Measurements from ENCODE around the gene MMP24. TPM values are rescaled to one million over a fixed set of nuclear protein-coding genes. Genes with fewer than 3 reads are reported as not detected.

MMP24 gene
- total and polyA plus RNA-seq, 4 donors, result 0.09 to 0.75 (median 0.42) TPM

GRCh38 chr20:35326021-35326739 is 99.7 kb downstream of the MMP24 start:
- Histone ChIP-seq H3K27me3 (ENCODE audit: control insufficient read depth in 4 of 4, insufficient read depth in 4 of 4, low read length in 3 of 4) (no peaks in the 10 kb centered on the region), H3K27ac (ENCODE audit: low read depth in 1 of 2, low read length in 2 of 2) (no peak overlapping the region), H3K4me1 (ENCODE audit: control insufficient read depth in 4 of 4, insufficient read depth in 4 of 4, low read length in 3 of 4) (peaks cover 6 to 34% (median 26%) of the 10 kb centered on the region in 4 donors), H3K9ac (ENCODE audit: low read depth in 1 of 2, low read length in 2 of 2) (no peak overlapping the region), H3K4me3 (ENCODE audit: low read depth in 1 of 3, low read length in 3 of 3) (no peak overlapping the region), H3K9me3 (ENCODE audit: control insufficient read depth in 4 of 4, low read length in 3 of 4) (no peaks in the 10 kb centered on the region), H3K36me3 (ENCODE audit: control insufficient read depth in 4 of 4, insufficient read depth in 3 of 4, low read depth in 1 of 4, low read length in 3 of 4) (no peaks in the 10 kb centered on the region)
- WGBS, result 90% methylated on average over 11 of the region's 11 CpGs
- no peak for TF ChIP-seq HNF4A (conservative IDR thresholded peaks at IDR 0.05)
- TF ChIP-seq YY1 (IDR thresholded peaks at IDR 0.05), result no peak
- TF ChIP-seq JUND (IDR thresholded peaks at IDR 0.05), result no peak
- TF ChIP-seq GABPA (IDR thresholded peaks at IDR 0.05 in 1 of 2, conservative IDR thresholded peaks at IDR 0.05 in 1 of 2), result no peak
- no peak for TF ChIP-seq MAX (IDR thresholded peaks at IDR 0.05)
- no peak for TF ChIP-seq FOXA1 (IDR thresholded peaks at IDR 0.05)
- TF ChIP-seq ATF3 (IDR thresholded peaks at IDR 0.05), result no peak
- TF ChIP-seq RXRA (IDR thresholded peaks at IDR 0.05), result no peak
- no peak for TF ChIP-seq NR2F2 (IDR thresholded peaks at IDR 0.05)
- TF ChIP-seq REST (IDR thresholded peaks at IDR 0.05), result no peak
- no peak for TF ChIP-seq RAD21 (IDR thresholded peaks at IDR 0.05)
- TF ChIP-seq CTCF (IDR thresholded peaks at IDR 0.05; ENCODE audit: low read depth, low read length, missing input control), result no peak
- no peak for TF ChIP-seq EGR1 (IDR thresholded peaks at IDR 0.05; ENCODE audit: low read depth in 2 of 2)
- TF ChIP-seq TAF1 (conservative IDR thresholded peaks at IDR 0.05), result no peak
- TF ChIP-seq SP1 (IDR thresholded peaks at IDR 0.05), result no peak
- no peak for TF ChIP-seq ZBTB33 (IDR thresholded peaks at IDR 0.05)
- no peak for TF ChIP-seq HNF4G (IDR thresholded peaks at IDR 0.05)
- no peak for DNase-seq (ENCODE audit: low spot score)

Small RNA genes within 50 kb of the gene (small RNA-seq; reads per million reads assigned to genes)
- gene MT1P3, result not detected
- gene RNA5SP483, result not detected

Other genes with a start within 250 kb of the MMP24 start
- gene TRPC4AP, start 133.9 kb upstream of the MMP24 start, total RNA-seq, result 10 to 100 TPM; 34.8 to 57.2 TPM
- gene TRPC4AP, start 133.9 kb upstream of the MMP24 start, polyA plus RNA-seq, result 10 to 100 TPM; 26.3 to 32.8 TPM
- 10 to 100 TPM; 15.5 to 32.5 TPM for gene EDEM2, start 79.4 kb upstream of the MMP24 start, total RNA-seq
- gene EDEM2, start 79.4 kb upstream of the MMP24 start, polyA plus RNA-seq, result 10 to 100 TPM; 22.2 to 22.3 TPM
- gene PROCR, start 54.6 kb upstream of the MMP24 start, total RNA-seq, result 1 to 10 TPM; 3.7 to 6.7 TPM
- gene PROCR, start 54.6 kb upstream of the MMP24 start, polyA plus RNA-seq, result 1 to 10 TPM; 5.3 to 7.6 TPM
- gene MMP24OS, start 51.4 kb downstream of the MMP24 start, total RNA-seq, result 1 to 10 TPM; 5.2 to 5.4 TPM
- 10 to 100 TPM; 15.2 to 16.0 TPM for gene MMP24OS, start 51.4 kb downstream of the MMP24 start, polyA plus RNA-seq
- 10 to 100 TPM; 60.8 to 71.3 TPM for gene EIF6, start 58.1 kb downstream of the MMP24 start, total RNA-seq
- gene EIF6, start 58.1 kb downstream of the MMP24 start, polyA plus RNA-seq, result 100 to 1,000 TPM; 140 to 160 TPM
- under 1 TPM in 1 of 2 donors, not detected in 1; 0.05 TPM for gene FAM83C, start 65.7 kb downstream of the MMP24 start, total RNA-seq
- not detected for gene FAM83C, start 65.7 kb downstream of the MMP24 start, polyA plus RNA-seq
- gene UQCC1, start 185.3 kb downstream of the MMP24 start, total RNA-seq, result 10 to 100 TPM; 13.7 to 21.3 TPM
- 10 to 100 TPM; 20.8 to 21.3 TPM for gene UQCC1, start 185.3 kb downstream of the MMP24 start, polyA plus RNA-seq
- gene GDF5, start 211.5 kb downstream of the MMP24 start, total RNA-seq, result not detected
- gene GDF5, start 211.5 kb downstream of the MMP24 start, polyA plus RNA-seq, result not detected
- gene CEP250, start 228.9 kb downstream of the MMP24 start, total RNA-seq, result 10 to 100 TPM; 11.3 to 13.3 TPM
- gene CEP250, start 228.9 kb downstream of the MMP24 start, polyA plus RNA-seq, result 1 to 10 TPM; 3.4 to 5.3 TPM

Measured in liver (tissue), 10 donors.